GM18858 (cell line): ENCODE results near the gene BARHL1.
"Not testable (repeated sequence)": the region's sequence is repeated elsewhere in the genome, so short reads cannot be mapped to it uniquely, and the experiment has no call there.

ENCODE experiments used
- ATAC-seq: cut with Tn5 transposase; IDR thresholded peaks from one replicate; pipeline ENCODE4 v1.9.1; 2021; ENCODE audit not compliant: unreplicated experiment

Gene BARHL1

DNA sequence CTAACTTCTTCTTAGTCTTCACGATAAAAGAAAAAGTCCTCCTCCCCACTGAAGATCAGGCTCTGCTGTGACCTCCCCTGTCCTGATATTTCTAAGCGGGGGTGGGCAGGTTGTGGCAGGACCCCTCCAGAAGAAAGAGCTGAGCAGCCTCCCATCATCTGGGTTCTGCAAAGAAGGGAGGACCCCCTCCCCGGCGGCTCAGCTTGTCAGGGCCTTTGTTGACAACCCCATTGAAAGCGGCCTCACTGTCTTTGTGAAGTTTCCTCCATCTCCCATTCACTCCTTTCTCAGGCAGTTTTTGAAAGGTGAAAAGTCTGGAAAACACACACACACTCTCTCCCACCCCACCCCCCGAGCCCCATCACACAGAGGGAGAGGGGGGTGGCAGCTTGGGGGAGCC is 26.2 kb upstream of the BARHL1 start:
- ATAC-seq = no peak

DNA sequence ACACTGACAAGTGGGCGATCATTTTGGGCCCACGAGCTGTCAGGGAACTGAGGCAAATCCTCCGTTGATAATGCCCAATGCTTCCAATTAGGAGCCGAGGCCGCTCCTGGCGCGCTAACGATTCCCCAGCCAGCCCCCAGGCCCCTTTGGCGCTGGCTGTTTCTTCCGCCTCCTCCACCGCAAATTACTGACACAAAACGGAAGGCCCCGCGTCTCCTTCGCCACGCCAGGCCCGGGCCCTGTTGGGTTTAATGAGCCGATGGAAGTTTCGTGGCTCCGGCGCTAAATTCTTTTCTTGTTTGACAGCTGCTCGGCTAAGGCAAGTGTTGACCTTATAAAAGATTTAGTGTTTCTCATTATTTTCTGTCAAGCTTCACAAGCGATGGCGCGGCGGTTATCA is 25.7 kb upstream of the BARHL1 start:
- ATAC-seq = no peak

DNA sequence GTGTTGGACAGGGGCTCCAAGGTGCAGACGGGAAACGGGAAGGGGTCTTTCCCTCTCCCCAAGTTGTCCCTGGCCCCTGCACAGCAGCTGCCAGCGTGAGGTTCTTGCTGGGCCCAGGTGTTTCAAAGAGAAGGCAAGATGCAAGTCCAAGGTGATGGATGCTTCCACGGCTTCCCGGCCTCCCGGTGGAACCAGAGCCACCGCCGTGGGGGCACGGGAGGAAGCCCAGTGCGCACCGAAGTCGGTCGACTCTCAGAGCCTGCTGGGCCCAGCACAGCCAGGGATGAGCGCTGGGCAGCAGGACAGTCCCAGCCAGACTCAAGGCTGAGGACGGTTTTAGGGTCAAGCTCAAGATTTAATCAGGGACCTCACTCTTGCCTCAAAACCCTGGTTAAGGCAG is 25.2 kb upstream of the BARHL1 start:
- ATAC-seq = no peak

DNA sequence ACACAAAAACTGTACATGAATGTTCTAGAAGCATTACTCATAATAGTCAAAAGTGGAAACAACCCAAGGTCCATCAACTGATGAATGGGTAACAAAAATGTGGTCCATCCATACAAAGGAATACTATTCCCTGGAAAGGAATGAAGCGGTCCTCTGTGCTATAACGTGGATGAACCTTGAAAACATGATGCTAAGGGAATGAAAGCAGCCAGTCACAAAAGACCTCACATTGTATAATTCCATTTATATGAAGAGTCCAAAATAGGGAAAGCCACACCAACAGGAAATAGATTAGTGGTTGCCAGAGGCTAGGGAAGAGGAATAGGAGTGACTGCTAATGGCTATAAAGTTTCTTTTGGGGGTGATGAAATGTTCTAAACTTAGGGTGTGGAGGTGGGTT is 22.7 kb upstream of the BARHL1 start:
- ATAC-seq = no peak

DNA sequence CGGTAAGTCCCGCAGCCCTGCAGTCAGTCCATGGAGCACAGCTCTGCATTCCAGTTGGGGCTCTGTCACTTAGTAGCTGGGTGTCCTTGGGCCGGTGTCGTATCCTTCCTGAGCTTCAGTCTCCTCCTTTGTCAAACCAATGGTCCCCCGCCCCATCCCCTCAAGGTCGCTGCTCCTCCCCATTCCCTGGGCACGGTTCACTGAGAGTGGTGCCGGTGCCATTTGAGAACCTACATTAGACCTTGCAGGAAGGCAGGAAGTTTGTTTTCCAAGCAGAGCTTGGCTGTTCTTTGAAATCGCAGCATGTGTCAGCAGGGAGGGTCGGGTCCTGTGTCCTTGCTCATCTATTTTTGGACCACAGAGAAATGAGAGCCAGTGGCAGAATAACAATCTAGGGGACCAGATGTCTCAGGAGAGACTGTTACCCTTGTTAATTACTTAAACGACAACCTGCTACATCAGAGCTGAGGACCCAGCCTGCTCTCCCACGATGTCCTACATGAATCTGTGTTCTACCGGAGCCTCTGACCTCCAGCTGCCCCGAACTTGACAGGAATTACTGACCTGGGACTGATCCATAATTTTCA is 21.7 kb upstream of the BARHL1 start:
- ATAC-seq = no peak

DNA sequence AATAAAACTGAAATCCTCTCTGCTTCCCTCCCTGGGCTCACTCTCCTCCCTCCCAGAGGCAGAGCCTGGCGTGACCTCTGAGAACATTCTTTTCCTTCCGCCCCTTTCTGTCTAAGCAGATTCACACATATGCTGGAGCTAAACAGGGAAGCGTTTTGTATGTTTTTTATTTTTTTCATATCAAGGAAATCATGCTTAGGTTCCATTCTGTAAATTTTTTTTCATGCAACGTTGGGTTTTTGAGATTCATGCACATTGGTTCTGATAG is 20.2 kb upstream of the BARHL1 start:
- no peak for ATAC-seq

DNA sequence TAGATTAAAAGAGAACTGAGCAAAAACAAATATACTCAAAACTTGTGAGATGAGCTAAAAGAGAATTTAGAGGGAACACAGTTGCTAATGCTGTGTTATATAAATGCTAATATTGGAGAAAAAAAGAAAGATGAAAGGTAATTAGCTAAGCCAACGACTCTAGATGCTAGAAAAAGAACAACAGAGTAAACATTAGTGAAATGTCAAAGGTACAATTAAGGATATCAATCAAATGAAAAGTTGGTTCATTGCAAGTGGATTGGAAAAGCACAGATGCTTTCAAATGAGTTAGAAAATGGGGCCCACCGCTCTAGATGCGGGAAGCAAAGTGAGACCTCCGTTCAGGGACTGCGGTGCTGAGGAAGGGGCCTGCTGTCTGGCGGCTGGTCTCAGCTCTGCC is 17.9 kb upstream of the BARHL1 start:
- ATAC-seq = no peak

DNA sequence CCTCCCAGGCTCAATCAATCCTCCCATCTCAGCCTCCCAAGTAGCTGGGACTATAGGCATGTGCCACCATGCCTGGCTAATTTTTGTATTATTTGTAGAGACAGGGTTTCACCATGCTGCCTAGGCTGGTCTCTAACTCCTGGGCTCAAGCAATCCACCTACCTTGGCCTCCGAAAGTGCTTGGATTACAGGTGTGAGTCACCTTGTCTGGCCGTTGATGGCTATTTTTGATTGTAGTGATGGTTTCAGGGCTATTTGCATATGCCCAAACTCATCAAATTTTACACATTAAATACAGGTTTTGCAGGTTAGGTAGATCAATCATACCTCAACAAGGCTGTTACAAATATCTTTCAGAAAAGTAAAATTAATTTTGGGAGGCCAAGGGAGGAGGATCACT is 13.6 kb upstream of the BARHL1 start:
- ATAC-seq = not testable (repeated sequence)

DNA sequence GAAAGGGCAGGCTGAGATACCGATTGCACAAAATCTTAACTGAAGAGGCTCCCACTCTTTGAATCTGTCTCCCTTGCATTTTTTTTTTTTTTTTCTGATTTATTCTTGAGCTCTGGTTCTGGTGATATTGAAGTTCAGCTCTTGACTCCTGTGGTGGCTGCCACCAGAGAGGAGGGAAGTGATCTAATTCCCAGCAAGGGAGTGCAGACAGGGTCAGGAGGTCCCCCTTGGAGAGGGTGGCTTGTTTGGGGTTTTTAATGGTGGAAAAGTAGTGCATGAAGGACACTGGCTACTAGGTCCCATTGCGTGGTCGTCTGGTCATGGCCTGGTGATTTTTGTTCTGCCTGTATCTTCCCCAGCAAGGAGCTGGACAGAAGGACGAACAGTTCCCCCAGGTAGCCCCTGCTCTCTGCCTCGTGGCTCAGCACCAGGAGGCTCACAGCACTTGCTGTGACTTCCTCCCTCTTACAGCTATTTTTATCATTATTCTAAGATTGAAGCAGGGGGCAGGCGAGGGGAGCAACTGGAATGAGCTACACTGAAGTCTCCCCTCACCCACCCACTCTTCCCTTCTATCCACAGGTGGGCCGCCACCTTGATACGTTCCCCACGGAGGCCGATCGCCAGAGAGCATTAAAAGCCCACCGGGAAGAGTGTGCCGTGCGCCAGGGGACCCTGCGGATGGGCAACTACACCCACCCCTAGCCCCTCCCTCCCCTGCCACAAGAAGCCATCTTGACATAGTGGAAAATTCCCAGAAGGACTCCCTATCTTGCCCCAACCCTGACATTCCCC is 10.4 kb upstream of the BARHL1 start:
- ATAC-seq = no peak

DNA sequence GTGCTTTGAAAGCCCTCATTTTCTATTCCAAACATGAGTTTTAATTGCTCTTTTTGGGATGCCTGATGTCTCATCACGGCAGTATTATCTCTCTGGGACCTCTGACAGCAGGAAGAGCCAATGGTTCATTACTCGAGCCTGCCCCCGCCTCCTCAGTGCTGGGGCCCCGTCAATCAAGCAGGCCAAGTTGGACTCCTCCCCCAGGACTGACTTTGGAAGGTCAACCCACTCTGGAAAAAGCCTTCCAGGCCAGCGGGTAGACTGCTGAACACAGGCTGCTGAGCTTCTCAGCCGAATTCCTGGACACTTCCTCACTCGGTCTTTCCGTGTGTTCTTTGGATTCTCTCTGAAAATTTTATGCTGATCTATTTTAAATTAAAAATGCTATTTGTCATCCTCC is 9.5 kb upstream of the BARHL1 start:
- ATAC-seq = no peak

DNA sequence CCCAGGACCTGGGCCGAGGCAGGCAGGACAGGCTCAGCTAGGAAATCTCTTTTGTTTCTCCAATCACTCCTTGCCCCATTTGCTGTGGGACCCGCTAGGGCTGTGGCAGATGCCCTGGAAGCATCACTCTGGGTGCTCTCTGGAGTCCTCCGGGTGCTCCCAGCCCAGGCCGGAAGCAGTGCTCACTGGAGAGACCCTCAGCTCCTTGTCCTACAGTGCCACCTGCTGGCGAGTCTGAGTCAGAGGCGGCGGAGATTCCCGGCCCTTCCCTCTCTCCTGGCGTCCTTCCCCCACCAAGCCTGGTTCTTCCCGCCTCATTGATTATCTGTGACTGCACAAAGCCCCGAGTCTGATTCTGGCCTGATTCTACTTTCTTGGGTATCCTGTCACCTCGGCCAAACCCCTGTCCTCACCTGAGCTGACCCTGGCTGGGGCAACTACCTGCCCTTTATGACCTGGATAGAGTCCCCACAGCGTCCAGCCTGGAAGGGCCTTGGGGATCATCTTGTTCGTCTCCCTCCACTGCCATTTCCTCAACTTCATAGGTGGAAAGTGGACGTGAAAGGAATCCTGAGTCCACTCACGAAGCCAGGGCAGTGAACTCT is 7.3 kb upstream of the BARHL1 start:
- no peak for ATAC-seq

DNA sequence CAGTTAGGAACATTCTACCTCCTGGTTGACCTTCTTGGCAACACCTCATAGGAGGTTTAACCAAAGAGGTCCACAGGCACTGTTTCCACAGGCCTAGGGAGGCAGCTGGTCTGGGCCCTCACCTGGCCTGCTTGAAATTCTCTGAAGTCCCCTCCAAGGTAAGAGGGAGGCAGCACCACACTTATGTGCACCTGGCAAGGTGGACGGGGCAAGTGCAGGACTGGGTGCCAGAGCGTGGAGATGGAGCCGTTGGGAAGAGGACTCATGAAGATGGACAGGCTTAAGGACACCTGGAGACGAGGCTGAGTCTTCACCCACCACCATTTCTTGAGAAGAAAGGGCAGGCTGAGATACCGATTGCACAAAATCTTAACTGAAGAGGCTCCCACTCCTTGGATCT is 6.6 kb upstream of the BARHL1 start:
- no peak for ATAC-seq

DNA sequence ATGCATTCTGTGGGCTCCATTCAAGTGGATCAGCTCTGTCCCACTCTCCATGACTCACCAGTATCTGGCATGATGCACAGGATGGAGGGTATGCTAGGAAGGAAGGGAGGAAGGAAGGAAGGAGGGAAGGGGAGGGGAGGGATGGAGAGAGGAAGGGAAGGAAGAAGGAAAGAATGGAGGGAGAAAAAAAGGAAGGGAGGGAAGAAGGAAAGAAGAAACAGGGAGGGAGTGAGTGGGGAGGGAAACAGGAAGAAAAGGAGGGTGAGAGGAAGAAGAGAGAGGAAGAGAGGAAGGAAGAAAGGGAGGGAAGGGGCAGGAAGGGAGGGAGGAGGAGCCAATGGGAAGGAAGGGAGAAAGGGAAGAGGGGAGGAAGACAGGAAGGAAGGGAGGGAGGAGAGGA is 5.3 kb upstream of the BARHL1 start:
- no peak for ATAC-seq

DNA sequence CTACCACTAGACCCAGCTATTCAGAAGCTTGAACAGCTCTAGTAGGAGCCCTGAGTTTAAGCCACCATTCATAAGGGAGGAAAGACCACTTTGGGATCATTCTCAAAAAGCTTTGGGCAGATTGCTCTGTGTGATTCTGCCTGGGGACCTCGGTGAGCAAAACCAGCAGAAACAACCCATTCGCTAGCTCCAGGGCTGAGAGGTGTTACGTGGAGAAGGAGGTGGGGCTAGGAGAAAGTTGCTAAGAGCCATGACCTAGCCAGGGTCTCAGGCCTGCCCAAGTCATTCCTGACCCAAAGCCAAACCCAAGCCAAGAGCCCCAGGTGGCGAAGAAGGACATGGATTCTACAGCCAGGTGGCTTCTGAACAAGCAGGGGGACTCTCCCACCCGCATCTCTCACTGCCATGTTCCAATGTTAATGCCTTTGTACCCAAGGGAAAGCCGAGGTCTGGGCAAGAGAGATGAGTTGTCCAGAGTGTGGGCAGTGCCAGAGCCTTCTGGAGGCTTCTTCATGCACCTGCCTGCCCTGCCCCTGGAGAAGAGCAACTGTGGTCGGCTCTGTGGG is 4.0 kb upstream of the BARHL1 start:
- ATAC-seq = no peak

DNA sequence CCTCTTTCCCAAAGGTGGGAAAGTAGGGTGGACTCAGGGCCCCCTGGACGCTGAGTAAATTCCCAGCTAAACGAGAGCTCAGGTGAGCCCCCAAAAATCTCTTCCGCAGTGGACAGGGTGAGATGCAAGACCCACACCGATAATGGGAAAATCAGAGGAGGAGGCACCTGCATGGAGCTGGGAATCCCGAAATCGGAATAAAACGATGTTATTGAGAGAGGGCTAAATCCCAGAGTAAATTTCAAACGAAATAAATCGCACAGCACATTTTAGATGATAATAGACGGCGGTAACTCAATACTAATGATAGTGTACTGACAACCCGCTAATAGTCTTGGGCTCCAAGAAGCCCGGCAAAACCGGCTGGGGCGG is 3.0 kb upstream of the BARHL1 start:
- ATAC-seq = no peak

DNA sequence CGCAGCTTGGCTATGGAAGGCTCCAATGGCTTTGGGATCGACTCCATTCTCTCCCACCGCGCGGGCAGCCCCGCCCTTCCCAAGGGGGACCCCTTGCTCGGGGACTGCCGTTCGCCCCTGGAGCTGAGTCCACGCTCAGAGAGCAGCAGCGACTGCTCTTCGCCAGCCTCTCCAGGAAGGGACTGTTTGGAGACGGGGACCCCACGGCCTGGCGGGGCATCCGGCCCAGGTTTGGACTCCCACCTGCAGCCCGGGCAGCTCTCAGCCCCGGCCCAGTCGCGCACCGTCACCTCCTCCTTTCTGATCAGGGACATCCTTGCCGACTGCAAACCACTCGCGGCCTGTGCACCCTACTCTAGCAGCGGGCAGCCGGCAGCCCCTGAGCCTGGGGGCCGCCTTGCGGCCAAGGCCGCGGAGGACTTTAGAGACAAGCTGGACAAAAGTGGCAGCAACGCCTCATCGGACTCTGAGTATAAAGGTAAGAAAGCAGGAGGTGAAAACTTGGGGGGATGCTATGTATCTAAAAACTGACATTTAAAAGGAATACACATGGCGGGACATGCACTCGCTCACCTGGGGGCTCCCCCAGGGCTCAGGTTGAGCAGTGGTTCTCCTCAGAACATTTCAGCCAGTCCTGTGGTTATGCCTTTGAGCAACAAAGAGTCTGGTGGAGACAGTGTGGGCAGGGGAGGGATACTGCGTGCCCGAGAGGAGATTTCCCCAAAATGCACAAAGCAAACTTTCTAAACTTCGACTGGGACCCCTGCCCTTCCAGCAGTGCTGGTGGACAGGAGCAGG is 579 bp downstream of the BARHL1 start:
- no peak for ATAC-seq

DNA sequence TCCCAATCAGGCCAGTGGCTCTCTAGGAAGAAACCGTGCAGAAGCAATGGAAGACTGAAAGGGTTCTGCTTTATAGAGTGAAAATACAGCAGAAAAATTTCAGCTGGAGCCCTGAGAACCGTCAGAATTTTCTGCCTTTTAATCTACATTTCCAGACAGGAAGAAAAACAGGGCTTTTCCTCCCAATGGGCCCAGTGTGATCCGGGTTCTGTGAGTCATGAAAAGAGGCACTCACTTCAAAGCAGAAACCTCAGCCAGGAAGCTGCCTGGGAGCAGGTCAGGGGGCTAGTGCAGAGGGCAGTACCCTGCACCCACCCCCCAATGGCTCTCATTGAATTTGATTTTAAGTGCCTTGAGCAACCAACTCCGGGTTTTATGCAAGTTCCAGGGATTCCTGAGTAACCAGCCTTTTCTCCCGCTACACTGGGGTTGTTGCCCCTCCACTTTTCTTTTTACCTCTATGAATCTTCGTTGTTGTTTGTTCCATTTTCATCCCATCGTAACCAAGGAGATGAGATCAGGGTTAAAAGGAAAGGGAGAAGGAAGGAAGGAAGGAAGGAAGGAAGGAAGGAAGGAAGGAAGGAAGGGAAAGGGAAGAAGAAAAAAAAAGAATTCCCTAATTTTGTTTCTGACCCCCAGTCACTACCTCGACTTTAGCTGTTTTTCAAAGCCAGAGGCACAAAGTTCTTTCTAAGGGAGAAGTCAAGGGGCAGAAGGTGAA is 1.3 kb downstream of the BARHL1 start:
- no peak for ATAC-seq

DNA sequence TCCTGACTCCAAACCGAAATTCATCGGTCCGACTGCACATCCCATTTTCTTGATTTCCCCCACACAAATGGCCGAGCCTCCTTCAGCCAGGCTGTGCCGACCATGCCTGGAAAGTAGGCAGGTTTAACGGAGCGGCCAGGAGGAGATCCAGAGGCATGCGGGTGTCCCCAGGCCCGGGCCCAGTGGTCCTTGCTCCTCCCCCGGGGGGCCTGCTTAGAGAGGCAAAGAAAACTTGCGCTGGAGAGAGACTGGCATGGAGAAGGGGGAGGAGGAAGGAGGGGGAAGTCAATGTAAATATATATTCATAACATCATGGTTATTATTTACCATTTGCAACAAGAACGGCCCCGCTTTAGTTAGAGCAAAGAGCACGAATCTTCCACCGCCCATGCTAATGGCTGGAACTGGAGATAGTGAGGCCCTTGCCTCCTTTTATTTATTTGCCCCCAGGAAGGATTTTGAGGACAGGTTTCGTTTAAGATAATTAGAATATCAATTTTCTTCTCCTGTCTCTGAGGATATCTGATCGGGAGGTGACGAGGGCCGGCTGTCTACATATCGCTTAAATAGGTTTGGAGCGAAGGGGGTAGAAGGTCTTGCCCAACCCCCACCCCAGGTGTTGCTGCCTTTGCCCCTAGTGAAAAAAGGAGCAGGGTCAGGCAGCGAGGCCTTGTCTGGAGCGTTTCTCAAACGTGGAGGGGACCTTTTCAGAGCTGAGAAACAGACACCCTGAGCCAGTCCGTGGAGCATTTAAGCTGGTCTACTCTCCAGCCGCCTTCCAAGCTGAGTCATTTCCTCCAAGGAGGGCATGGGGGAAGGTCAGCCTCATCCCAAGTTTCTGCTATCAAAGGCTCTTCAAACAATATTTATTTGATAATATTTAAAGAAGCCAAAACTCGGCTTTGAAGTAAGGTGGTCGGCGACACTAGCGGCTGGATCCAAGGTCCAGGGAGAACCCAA is 2.5 kb downstream of the BARHL1 start:
- no peak for ATAC-seq

DNA sequence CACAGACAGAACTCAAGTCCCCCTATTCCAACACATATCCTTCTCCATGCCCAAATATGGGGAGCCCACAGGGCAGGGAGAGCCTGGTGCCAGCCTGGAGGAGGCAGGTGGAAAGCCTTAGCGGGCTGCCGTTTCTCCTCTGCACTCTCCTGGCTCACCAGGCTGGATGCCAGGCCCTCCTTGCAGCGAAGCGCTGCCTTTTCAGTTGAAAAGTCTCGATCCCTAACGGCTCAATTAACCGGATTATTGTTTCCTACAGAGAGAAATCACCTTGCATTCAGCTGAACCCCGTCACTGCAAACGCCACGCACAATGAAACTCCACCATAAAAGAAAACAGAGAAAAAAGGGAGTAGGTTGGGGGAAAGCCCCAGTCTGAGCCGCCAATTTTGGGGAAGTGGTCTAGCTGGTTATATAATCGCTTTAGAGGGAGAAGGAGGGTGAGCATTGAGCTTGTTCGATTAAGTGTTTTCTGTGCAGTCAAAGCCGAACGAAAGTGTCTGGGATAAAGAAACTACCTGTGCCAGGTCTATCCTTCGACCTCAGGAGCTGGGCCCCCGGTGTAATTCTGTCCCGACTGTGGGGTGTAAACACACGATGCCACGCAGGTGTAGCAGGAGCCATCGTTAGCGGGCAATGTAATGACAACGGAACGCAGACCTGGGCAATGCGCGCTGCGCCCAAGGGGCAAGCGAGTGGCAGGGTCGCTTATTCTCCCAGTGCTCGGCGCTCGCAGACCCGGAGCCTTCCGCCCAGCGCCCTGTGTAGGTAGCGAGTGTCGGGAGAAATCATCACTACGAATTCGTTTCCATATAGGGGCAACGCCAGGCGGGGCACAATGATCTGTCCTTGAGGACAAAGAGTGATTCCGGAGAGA is 3.8 kb downstream of the BARHL1 start:
- no peak for ATAC-seq
